GM21360 (cell line): ENCODE measurements around the gene ERMP1.
A peak's percentile ranks its signal among the peaks of the same experiment; 100 is the strongest.

Experiments used
- ATAC-seq: cut with Tn5 transposase; IDR thresholded peaks from one replicate; pipeline ENCODE4 v1.9.1; 2021; ENCODE audit warnings: mild to moderate bottlenecking, moderate library complexity; ENCODE audit not compliant: unreplicated experiment

Gene ERMP1

GRCh38 chr9:5857928-5858327 lies 25.0 kb upstream of the ERMP1 start:
- no peak for ATAC-seq

DNA sequence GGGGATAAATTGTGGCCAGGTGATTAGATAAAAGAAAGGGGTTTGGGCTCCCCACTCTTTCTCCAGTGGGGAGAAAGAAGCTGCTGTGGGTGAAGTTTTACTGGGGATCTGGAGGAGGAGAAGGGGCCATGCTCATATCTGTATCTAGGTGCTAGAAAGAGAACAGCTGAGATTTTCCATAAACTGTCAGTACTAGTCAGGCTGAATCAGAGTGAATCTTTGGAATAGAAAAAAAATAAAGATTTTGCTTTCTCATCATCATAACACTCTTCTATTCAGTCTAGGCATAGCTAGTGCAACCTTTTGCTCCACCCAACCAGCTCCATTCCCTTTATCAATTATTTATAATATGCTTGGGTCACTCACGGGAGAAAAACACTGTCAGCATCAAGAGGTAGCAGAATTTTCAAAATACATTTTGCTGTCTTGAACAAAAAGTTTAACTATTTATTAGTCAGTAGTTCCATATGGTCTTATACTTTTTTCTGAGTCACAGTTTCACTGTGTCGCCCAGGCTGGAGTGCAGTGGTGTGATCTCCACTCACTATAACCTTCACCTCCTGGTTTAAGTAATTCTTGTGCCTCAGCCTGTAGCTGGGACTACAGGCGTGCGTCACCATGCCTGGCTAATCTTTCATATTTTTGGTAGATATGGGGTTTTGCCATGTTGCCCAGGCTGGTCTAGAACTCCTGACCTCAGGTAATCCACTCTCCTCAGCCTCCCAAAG lies 21.3 kb upstream of the ERMP1 start:
- no peak for ATAC-seq

- no peak for ATAC-seq
Measured at GRCh38 chr9:5853617-5854016, 20.7 kb upstream of the ERMP1 start.

GRCh38 chr9:5852987-5853386 lies 20.1 kb upstream of the ERMP1 start:
- ATAC-seq: no peak

DNA sequence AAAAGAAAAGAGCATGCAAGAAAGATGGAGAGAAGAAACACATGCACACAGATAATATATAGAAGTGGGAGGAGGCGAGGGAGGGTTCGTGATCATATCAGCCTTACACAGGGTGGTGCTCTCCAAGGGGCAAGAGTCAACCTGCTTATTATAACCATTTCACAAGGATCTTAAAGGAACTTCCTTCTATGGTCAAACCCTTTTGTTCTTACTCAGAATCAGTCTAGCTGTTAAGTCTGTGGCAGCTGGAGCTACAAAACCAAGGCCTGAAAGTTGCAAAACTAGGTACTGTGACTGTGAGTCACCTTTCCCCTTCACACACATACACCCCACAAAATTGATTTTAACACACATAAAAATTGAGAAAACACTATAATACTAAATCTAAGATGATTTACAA lies 18.5 kb upstream of the ERMP1 start:
- ATAC-seq: peak; percentile 98

- no peak for ATAC-seq
Measured at GRCh38 chr9:5850724-5851122, 17.8 kb upstream of the ERMP1 start.

DNA sequence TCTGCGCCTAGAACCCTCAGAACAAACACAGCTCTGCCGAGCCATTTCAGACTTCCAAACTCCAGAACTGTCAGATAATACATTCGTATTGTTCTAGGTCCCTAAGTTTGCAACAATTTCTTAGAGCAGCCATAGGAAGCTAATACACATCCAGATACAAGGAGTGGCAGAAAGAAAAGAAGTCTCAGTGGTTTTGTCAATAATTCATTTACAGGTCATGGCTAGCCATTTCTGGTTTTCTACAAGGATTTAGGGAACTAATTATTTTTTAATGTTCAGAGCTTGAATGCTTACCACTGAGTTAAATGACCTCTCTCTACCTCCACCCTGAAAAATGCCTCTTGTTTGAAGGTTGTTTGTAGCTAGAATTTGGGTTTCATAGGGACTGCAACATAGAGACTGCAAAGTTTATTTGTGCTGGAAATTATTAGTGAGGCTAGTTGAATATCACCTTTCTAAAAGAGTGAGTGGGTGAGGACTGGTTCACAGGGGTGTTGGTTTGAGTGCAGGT lies 15.5 kb upstream of the ERMP1 start:
- ATAC-seq: no peak

DNA sequence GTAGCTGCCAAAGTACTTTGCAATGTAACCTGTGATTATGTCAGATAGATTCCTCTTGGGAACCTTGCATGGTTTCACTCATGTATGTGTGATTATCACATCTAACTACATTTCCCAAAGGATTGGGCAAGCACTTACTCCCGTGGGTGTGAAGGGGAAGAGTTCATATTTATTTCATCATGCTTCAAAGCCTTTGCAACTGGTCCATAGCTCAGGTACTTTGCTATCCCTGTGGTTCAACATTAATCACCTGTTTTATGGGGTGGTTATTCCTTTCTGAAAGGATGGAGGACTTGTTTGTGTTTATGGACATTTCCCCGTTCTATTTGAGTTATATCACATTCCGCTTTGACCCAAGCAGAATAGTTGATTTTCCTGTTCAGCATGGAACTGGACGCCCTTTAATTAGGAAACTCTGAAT lies 13.6 kb upstream of the ERMP1 start:
- ATAC-seq: no peak

DNA sequence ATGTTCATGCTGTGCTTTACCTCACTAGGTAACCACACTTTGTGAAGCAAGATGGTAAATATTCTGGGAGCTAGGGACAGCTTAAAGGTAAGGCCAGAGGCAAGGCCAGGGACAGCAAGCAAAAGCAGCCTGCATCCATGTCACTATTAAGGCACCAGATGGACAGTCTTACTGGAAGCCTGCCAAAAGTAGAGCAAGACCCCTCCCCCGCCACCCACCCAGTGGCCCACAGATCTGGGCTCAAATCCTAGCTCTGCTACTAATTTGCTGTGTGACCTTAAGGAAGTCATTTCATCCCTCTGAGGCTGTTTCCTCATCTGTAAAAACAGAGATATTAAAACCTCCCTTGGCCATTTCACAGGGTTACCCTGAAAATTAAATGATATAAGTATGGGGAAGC lies 13.2 kb upstream of the ERMP1 start:
- no peak for ATAC-seq

DNA sequence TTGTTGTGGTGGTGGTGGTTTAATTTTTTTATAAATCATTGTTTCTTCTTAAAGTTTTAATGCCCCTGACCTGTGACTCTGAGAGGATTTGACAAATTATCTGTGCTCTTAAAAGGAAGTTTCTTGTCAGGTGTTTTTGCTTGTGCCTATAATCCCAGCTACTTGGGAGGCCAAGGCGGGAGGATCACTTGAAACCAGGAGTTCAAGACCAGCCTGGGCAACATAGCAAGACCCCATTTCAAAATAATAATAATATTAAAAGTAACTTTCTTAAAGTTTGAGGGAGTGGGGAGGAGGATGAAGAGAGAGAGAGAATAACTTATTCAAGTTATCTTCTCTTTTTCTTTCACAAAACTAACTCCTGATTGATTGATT lies 12.2 kb upstream of the ERMP1 start:
- no peak for ATAC-seq

GRCh38 chr9:5843794-5844471 lies 11.0 kb upstream of the ERMP1 start:
- ATAC-seq: no peak

- ATAC-seq: no peak
Measured at GRCh38 chr9:5842929-5843793, 10.2 kb upstream of the ERMP1 start.

DNA sequence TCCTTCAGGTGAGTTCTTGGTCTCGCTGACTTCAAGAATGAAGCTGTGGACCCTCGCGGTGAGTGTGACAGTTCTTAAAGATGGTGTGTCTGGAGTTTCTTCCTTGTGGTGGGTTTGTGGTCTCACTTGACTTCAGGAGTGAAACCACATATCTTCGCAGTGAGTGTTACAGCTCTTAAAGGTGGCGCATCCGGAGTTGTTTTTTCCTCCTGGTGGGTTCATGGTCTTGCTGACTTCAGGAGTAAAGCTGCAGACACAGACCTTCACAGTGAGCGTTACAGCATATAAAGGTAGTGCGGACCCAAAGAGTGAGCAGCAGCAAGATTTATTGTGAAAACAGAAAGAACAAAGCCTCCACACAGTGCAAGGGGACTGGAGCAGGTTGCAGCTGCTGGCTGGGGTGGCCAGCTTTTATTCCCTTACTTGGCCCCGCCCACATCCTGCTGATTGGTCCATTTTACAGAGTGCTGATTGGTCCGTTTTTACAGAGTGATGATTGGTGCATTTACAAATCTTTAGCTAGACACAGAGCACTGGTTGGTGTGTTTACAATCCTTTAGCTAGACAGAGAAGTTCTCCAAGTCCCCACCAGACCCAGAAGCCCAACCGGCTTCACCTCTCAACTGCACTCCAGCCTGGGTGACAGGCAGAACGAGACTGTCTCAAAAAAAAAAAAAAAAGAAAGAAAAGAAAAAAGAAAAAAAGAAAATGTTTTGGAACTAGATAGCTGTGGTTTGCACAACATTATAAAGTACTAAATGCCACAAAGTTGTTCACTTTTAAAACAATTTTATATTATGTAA lies 9.1 kb upstream of the ERMP1 start:
- ATAC-seq: no peak

GRCh38 chr9:5840788-5841187 lies 7.9 kb upstream of the ERMP1 start:
- no peak for ATAC-seq

GRCh38 chr9:5839572-5839902 lies 6.6 kb upstream of the ERMP1 start:
- no peak for ATAC-seq

- ATAC-seq: no peak
Measured at GRCh38 chr9:5838884-5839571, 6.1 kb upstream of the ERMP1 start.

GRCh38 chr9:5835808-5836207 lies 2.9 kb upstream of the ERMP1 start:
- no peak for ATAC-seq

- ATAC-seq: no peak
Measured at GRCh38 chr9:5834214-5834613, 1.3 kb upstream of the ERMP1 start.

- no peak for ATAC-seq
Measured at GRCh38 chr9:5832071-5832537, 813 bp downstream of the ERMP1 start.
